SHP77 treated with DMSO at 0.1 percent for 48 hours (cell line): ENCODE measurements around the gene FOXA3.
"Not testable (repeated sequence)": the region's sequence is repeated elsewhere in the genome, so short reads cannot be mapped to it uniquely, and the experiment has no call there.

Source experiments
- DNase-seq: peaks from one replicate; lab custom pipeline; 2025; lab: John Stamatoyannopoulos, UW

FOXA3 gene

DNA sequence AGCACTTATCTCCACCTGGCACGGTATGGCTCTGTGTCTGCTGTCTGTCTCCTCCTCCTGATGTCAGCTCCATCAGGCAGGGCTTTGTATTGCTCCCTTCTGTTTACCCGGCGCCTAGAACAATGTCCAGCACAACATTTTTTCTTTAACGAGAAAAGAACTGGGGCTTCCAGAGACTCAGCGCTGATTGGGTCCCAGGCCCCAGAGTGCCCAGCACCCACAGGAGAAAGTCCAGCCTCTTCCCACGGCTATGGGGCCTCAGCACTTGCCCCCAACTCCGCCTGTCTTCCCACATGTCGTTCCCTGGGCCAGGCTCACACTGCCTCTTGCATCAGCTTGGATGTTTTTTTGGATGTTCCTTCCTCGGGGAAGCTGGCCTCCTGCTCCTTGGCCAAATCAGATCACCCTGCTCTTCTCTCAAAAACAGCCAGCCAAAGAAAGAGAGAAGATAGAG lies 31.4 kb downstream of the FOXA3 start:
- no peak for DNase-seq

DNA sequence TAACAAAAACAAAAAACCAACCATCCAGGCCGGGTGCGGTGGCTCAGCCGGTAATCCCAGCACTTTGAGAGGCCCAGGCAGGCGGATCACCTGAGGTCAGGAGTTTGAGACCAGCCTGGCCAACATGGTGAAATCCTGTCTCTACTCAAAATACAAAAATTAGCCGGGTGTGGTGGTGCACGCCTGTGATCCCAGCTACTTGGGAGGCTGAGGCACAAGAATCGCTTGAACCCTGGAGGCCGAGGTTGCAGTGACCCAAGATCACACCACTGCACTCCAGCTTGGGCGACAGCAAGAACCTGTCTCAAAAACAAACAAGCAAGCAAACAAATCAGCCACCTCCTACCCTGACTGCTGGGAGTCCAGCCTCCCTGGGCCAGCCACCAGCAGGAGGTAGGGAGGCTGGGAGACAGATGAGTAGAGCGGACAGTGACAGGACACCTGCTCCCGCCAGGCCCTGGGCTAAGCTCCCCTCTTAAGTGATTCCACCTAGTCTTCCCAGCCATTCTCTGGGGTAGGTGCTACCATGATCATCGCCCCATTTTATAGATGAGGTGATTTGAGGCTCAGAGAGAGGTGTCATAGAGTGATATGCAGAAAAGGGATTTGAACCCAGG lies 32.0 kb downstream of the FOXA3 start:
- DNase-seq: not testable (repeated sequence)

DNA sequence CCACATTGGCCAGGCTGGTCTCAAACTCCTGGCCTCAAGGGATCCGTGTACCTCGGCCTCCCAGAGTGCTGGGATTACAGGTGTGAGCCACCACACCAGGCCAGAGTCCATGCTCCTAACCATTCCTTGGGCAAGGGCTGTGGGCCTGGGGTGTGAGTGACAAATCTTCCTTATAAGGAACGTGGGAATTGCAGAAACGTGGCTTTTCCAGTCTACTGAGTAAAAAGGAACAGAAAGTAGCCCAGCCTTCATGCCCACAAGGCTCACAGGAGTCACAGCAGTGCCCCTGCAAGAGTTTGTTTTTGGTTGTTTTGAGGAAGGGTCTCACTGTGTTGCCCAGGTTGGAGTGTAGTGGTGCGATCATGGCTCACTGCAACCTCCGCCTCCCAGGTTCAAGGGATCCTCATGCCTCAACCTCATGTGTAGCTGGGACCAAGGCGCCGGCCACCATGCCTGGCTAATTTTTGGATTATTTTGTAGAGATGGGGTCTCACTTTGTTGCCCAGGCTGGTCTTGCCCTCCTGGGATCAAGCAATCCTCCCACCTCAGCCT lies 33.2 kb downstream of the FOXA3 start:
- no peak for DNase-seq

DNA sequence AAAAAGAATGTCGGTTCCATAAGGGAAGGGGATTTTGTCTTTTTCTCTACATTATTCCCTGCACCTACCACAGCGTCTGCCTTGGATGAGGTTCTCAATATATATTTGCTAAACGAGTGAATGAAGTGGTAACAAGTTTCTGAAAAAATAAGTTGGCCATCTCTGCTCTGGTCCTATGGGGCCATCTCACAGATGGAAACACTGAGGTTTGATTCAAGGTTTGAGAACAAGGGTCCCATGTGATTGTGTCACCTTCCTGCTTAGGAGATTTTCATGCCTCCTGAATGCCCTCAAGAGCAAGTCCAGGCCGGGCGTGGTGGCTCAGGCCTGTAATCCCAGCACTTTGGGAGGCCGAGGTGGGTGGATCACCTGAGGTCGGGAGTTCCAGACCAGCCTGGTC lies 35.1 kb downstream of the FOXA3 start:
- DNase-seq: no peak

DNA sequence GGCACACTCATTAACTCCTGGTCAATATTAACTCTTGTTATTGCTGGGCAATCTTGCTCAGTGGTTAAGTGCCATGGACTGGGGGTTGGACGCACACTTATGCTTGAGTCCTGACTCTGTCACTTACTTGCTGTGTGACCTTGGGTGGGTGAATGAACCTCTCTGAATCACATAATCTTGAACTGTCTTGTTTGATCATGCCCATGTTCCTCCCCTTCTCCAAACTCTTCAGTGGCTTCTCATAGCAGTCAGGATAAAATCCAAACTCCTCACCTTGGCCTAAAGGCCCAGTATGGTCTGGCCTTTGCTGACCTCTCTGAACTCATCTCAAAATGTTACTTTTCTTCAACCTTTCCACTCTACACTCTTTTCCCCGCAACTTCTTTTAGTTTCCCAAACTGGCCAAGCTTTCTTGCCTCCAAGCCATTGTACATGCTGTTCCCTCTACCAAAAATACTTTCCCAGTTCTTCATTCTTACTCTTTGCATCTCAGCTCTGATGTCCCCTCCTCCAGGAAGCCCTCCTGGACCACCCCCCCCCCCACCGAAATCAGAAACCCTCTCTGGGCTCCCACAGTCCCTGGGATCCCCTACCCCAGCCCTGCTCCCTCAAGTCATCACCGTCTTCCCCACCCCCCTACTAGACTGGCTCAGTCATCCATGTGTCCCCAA lies 35.9 kb downstream of the FOXA3 start:
- no peak for DNase-seq

DNA sequence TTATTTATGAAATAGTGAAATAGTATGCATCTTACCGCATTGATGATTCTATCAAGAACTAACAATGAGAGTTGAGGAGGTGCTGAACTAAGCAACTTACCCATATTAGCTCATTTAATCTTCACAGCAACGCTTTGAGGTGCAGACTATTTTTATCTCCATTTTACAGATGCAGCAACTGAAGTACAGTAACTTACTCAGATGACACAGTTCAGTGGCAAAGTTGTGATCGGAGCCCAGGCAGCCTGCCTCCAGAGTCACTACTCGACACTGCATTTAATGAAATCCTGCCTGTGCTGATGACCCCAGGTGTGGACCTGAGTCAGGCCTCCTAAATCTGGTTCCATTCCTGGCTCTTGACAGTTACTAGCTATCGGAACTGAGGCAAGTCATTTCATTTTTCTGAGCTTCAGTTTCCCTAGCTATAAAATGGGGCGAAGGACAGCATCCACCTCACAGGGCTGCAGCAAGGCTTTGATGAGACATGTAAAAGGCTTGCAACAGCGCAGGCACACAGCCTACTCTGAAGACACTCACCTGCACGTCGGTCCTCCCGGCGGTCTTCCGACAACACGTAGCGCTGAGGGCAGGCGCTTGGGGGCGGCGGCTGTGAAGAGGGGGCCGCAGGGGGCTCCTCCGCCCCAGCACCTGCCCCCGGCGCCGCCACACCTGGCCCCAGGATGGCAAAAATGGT lies 36.8 kb downstream of the FOXA3 start:
- DNase-seq: no peak

DNA sequence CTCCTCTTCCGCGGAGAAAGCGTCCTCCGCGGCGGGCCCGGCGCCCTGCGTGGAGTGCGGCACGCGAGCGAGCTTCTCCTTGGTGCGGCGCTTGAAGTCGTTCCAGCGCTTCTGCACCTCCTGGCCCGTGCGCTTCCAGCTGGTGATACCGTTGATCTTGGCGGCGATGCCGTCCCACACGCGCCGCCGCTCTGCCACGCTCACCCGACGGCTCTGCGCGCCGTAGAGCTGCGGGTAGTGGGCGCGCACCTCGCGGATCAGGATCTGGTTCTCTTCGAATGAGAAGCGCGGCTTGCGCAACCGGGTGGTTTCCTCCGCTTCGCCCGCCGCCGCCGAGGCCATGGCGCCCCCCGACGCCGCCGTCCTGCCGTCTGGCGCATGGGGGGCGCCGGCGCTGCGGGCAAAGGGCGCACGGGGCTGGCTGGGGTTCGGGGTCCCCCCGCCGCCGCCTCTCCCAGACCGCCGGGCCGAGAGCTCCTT lies 37.3 kb downstream of the FOXA3 start:
- DNase-seq: no peak

DNA sequence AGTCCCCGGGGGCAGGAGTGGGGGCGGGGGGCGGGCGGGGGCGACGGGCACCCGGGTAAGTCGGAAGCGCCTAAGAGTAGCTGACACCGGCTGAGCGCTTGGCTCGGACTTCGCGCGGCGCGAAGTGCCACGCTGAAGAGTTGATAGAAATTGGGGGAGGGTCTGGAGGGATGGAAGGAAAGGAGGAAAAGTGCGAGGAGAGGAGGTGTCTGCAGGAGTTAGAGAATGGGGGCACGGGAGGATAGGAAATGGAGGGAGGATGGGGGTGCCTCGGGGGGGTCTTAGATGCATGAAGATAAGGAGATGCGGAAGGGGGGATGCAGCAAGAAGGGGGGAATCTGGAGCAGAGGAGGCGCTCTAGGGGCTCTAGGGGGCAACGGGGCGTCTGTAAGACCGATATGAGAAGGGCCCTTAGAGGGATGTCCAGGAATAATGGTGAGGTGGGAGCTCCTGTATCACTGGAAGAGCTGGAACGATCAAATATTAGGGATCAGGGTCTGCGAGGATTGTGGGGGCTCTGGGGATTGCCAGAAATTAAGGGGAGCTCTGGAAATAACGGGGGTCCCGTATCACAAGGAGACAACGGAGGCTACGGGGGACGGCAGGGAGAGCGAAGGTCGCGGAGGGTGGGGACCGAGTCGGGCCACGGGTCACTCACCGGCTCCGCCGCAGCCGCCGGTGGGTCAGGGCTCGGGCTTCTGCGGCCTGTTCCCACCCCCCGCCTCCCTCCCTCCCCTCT lies 38.0 kb downstream of the FOXA3 start, which contains the start of gene MYPOP:
Gene MYPOP (minus strand): TSS at position 702 of the 739 bp plus-strand sequence. CDS start 840 bp downstream, outside the sequence.
- no peak for DNase-seq

DNA sequence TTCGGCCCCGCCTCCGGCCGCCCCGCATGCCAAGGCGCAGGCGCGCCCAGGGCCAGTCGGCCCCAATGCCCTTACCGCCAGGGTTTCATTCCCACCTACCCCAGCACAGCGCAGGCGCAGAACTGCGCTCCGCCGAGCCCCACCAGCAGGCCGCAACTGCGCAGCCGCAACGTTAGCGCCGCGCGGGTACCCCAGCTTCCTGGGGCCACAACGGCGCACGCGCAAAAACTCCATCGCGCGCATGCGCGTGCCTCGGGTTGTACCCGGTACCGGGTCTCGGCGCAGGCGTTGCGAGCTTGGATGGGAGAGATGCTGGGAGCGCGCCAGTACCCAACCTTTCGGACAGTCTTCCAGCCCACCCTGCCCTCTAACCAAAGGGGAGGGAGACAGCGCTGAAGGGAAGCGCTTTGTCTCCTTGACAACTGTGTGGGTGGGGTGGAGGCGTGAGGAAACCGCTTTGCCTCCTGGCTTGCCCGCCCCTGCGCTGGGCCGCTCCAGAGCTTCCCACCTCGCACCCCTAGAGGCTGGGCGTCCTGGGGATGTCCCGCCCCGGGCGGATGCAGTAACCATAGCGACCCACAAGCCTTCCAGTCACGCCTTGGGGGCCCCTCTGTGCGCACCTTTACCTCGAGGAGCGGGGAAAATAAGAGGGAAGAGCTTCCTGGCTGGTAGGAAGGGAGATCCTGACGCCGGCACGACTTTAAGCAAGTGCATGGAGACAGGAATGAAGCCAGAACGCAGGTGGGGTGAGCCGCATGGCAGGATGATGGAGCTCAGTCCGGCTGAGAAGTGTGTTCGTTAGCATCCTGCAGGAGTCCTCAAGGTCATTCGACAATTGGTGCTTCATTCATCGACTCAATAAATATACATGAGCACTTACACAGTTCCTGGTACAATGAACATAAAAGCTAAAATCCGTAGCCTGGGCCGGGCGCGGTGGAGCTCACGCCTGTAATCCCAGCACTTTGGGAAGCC lies 38.8 kb downstream of the FOXA3 start:
- DNase-seq: peak; percentile 91

DNA sequence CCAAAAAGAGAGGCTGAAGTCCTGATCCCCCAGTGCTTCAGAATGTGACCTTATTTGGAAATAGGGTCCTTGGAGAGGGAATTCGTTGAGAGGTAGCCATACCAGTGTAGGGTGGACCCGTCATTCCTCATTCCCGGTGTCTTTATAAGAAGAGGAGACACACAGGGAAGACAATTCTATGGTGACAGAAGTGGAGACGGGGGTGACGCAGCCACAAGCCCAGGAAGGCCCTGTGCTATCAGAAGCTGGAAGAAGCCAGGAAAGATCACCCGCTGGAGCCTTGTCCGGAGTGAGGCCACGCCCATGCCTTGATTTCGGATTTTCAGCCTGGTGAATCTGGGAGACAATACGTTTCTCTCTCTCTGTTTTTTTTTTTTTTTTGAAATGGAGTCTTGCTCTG lies 40.9 kb downstream of the FOXA3 start:
- no peak for DNase-seq

DNA sequence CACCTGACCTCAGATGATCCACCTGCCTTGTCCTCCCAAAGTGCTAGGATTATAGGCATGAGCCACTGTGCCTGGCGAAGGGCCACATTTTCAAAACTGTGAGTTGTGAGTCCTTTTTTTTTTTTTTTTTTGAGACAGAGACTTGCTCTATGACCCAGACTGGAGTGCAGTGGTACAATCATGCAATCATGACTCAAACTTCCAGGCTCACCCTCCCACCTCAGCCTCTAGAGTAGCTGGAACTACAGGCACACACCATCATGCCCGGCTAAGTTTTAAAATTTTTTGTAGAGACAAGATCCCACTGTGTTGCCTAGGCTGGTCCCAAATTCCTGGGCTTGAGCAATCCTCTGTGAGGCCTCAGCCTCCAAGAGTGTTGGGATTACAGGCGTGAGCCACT lies 42.1 kb downstream of the FOXA3 start:
- no peak for DNase-seq

DNA sequence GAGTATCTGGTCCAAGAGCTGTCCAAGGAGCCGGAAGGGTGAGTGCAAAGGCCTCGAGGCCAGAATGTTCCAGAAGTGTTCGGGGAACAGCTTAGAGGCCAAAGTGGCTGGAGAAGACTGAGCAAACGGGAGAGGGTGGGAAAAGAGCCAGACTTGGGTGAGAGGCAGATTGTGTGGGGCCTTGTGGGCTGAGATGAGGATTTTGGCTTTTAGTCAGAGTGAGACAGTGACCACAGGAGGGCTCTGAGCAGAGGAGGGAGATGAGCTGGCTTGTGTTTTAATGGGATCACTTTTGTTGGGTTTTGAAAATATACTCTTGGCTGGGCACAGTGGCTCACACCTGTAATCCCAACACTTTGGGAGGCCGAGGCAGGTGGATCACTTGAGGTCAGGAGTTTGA lies 44.8 kb downstream of the FOXA3 start:
- no peak for DNase-seq

DNA sequence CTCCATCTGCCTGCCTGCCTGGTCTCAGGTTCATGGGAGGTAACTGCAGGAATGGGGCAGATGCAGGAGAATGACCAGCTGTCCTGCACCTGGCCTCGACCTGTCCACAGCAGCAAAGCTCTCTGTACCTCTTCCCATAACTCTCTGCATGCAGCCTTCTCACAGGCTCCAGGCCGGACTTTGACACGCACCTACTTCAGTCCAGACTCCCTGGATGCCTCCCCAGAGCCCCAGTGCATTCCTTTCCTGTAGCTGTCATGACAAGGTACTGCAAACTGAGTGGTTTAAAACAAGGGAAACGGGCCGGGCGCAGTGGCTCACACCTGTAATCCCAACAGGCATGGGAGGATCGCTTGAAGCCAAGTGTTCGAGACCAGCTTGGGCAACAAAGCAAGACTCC lies 47.2 kb downstream of the FOXA3 start:
- DNase-seq: no peak

DNA sequence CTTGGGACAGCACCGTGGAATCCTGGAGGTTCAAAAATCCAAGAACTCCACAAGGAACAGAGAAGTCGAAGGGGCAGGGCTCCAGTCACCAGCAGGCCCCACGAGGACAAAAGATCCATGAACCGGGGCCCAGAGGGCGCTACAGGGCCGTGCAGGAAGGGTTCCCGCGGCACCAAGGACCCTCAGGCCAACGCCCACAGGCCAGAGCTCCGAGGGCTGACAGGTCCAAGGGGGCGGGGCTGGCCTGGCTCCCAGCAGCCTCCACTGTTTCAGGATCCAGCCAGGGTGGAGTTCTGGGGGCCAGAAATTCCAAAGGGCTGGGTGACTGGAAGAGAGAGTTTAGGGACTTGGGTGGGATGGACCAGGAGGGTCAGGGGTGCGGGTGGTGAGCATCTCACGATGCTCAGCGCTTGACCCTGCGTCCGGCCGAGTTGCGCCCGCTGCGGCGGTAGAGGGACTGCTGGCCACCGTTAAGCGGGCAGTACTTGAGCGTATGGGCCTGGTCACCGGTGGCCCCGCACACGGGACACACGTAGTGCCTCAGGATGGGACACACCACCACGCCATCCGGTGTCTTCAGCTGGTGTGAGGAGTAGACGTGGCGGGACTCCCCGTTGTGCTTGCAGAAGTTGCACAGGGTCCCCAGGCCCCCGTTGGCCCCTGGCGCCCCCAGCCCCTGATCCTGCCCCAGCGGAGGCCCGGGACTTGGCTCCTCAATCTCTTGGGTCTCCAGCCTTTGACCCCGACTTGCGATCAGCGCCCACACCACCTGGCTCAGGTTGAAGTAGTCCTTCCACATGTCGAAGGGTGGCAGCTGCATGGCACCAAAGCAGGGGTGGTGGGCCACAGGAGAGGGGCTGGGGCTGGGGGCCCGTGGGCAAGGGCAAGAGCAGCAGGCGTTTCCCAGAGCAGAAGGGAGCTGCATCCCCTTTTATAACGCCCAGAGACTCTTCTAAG lies 50.0 kb downstream of the FOXA3 start, which contains the start of gene NANOS2:
Gene NANOS2 (minus strand): TSS at position 905 of the 957 bp plus-strand sequence. CDS start 85 bp downstream, at position 820.
- no peak for DNase-seq

DNA sequence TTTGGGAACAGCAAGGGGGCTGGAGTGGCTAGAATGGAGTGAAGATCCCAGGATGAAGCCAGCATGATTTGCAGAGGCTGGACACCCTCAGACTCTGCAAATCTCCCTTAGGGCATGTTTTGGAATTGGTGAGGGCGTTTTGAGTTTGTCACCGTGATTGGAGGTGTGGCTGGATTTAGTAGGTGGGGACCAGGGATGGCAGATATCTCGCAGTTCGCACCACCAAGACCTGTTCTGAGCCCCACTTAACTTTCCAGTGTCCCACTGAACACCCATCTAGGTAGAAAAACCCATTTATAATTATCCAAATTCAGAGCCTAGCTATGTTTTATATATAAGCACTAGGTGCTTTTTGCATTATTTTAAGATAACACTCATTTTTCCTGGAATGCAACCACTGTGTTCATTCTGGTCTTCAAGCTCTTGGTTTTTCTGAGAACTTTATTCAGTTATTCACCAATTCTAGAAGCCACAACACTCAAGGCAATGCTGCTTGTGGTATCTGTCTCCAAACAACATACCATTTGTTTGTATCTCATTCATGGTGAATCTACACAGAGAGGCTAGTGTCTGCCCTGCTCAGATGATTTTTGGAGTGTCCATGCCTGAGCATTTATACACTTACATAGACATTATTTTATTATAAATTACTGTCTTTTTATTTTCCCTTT lies 53.4 kb downstream of the FOXA3 start:
- no peak for DNase-seq

DNA sequence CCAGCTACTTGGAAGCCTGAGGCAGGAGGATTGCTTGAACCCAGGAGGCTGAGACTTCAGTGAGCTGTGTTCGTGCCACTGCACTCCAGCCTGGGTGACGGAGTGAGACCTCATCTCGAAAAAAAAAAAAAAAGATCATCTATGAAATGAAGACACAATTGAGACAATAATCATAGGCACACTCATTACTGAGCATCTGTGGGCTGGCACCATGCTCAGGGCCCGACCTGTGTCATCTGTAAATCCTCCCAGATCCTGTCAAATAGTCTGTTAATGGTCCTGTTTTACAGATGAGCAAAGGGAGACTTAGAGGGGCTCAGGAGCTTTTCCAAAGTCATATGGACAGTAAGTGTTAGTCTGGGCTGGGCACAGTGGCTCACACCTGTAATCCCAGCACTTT lies 54.6 kb downstream of the FOXA3 start:
- DNase-seq: no peak

DNA sequence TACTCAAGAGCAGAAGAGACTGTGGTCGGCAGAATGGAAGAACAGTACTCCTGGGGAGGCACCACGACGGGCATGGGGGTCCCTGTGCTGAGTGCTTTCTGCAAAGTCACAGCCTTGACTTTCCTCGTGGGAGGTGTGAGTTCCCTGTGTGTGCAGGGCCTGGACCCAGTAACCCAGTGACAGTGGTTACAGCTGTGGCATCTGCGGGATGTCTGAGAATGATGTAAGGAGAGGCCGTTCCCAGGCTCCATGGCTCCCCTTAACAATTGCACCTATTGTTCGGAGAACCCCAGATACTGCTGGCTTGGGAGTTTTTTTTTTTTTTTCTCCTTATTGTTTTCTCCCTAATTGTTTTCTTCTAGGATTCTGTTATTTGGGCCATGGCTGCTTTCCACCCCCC lies 55.6 kb downstream of the FOXA3 start:
- DNase-seq: no peak

DNA sequence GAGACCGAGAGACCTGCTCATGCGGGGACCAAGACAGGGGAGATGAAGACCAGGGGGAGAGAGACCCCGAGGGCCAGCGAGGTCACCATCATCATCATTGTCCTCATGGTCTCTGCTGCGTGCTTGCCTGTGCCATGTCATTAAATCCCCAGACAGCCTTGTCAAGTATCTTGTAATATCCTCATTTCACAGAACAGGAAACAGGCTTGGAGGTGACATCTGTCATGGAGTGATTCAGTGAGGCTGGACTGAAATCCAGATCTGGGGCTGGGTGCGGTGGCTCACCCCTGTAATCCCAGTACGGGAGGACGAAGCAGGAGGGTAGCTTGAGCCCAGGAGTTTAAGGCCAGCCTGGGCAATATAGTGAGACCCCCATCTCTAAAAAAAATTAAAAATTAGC lies 56.3 kb downstream of the FOXA3 start:
- no peak for DNase-seq

DNA sequence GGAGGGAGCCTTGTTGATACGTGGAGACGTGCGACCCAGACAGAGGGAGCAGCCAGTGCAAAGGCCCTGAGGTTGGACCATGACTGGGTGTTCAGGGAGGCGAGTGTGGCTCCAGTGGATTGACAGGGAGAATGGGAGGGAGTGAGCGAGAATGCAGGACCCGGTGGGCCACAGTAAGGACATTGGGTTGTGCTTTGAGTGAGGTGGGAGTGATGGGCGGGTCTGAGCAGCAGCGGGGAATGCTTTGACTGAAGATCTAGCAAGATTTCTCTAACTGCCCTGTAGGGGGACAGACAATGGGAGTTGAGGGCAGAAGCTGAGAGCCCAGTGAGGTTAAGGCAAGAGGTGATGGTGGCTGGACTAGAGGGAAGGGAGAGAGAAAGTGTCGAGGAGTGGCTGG lies 58.2 kb downstream of the FOXA3 start:
- no peak for DNase-seq
